Measurements from ENCODE around the gene SNCAIP.
A peak's percentile ranks its signal among the peaks of the same experiment; 100 is the strongest.

Gene SNCAIP

GRCh38 chr5:122430319-122430586 lies 118.2 kb downstream of the SNCAIP start:
- no peak for DNase-seq

- DNase-seq, result peak; percentile 38
Observed at GRCh38 chr5:122431298-122431697, 119.3 kb downstream of the SNCAIP start.

- DNase-seq, result peak; percentile 99
Observed at GRCh38 chr5:122434205-122434970, 122.4 kb downstream of the SNCAIP start.

DNA sequence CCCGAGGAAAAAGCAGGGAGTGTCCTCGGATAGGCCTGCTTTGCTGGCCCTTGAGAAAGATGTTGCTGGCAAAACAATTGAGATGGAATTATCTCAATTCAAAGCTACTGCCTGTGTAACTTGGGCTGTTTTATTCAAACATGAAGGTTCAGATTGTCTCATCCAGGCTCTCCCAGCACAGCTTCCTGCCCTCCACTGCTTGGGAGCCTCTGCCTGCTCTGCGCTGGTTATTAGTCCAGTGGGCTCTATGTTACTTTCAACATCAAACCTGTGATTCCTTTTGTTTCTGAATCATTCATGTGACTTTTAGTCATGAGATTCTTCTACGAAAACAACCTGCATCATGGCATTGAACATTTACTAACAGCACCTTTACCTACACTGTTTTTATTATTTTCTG lies 123.2 kb downstream of the SNCAIP start:
- DNase-seq, result peak; percentile 65

- DNase-seq, result no peak
Observed at GRCh38 chr5:122435761-122436160, 123.7 kb downstream of the SNCAIP start.

DNA sequence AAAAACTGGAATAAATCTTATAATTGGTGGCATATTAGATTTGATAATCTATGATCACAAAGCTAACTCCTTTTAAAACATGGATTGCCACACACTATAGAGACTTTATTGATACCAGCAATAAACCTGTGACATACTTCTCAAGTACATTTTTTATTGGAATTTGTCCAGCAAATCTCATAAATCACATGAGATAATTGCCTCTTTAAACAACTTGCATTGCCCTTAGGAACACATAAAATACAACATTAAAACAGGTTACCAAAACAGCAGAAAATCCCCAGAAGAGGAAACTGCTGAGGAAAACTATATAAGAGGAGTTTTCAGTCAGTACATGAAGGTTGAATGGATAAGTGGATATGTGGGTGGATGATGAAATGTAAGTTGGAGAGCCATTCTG lies 124.6 kb downstream of the SNCAIP start:
- peak; percentile 78 for DNase-seq

DNA sequence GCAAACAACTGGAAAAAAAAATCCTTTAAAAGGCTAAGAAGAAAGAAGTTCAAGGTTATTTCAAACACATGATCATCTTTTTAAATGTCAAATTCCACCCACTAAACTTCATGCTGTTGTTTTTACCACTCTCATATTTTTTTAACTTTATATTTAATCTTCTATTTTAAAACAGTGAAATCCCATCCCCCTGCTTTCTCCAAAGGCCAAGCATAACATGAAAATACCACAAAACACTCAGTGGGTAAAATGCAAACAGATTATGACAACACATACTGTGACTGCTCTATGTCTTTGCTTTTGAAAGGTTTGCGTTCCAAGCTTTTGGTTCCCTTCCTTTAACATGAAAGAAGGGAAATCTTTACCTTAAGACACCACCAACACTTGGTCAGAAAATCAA lies 127.6 kb downstream of the SNCAIP start:
- DNase-seq, result no peak

GRCh38 chr5:122442938-122443337 lies 130.9 kb downstream of the SNCAIP start:
- DNase-seq, result no peak

- DNase-seq, result no peak
Observed at GRCh38 chr5:122444411-122444810, 132.4 kb downstream of the SNCAIP start.

GRCh38 chr5:122445070-122445469 lies 133.0 kb downstream of the SNCAIP start:
- DNase-seq, result no peak

DNA sequence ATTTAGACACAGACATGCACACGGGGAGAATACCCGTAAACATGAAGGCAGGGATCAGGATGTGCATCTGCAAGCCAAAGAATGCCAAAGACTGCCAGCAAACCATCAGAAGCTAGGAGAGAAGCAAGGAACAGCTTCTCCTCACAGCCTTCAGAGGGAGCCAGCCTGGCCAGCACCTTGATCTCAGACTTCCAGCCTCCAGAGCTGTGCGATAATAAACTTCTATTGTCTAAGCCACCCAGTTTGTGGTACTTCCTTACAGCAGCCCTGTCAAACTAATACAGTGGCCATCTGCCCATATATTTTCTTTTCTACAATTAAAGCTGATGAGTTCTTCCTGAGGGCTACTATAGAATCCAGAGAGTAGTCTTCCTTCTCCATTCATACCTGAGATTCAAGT lies 135.0 kb downstream of the SNCAIP start:
- peak; percentile 80 for DNase-seq

DNA sequence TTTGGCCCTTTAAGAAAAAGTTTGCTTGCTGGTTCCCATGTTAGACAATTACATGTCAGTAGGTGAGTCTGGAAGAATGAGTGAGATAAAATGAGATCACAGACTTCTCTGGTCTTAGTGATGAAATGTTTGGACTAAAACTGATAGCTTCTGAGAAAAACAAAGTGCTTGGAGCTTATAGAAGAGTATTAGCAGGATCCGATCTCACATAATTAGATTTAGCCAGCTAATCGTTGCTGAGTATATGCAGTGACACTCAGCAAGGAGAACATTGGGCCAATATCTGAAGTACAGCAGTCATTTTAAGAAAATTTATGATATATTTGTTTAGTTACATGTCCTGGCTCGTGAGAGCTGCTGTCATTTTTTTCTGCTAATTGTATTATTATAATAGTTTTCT lies 135.8 kb downstream of the SNCAIP start:
- peak; percentile 38 for DNase-seq

DNA sequence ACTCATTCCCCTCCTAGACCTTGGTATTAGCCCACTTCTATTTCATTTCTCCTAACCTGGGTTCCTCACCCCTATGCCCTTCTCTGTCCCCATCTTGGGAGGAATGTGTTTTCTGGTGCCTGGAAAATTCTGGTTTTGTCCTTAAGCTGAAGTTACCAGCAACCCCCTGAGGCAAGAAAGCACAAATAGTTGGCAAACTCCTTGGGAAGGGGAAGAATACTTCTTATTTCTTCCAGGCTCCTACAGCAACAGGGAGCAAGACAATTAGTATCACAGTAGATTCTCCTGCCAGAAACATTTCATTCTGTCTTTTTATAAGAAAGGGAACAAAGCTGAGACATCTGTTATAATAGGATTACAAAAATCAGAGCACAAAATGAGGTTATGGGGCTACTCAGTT lies 142.5 kb downstream of the SNCAIP start:
- DNase-seq, result no peak

- DNase-seq, result no peak
Observed at GRCh38 chr5:122455939-122456338, 143.9 kb downstream of the SNCAIP start.

DNA sequence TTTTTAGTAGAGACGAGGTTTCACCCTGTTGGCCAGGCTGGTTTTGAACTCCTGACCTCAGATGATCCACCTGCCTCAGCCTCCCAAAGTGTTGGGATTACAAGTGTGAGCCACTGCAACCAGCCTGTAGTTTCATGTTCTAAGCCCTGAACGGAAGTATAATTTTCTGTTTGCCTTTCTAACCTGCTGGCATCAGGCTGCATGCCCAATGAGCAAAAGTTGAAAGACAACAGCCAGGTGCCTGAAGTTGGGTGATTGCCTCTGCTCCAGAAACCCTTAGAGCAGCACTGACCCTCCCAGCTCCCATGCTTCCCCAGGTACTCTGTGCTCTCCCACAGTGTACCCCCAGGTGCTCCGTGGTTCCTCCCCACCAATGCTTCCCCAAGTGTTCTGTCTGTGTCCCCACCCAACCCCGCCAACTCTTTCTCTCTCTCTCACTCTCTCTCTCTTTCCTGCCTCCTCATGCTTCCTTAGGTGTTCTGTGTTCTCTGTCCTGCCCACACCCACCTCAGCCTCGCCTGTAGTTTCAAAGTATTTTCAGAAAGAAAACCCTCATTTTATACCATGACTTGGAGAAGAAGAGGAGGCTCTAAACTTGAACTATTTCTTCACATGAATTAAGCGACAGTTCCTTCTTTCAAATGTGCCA lies 145.3 kb downstream of the SNCAIP start:
- no peak for DNase-seq

DNA sequence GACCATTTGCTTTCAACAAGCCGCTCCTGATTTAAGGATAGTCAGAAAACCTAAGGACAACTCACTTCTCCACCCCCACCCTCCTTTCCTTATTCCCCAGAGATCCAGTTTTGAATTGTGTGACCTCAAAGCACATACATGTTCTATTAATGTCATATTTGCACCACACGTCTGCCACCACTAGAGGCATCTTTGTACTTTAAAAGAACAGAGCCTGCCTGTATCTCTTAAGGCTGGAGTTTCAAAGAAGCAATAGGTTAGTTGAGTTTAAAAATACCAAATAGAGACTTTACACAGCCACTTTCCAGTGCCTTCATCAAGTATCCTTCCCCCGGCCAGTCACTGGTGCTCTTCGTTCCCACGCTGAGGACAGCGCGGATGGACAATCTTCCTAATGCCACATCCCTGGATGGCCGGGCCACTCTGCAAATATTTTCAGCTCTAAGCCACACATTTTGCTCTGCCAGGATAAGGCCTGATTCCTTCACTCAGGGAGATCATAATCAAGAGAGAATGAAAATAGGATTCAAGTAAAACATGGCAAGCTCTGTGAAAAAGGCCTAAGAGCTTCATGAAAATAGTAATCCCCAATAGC lies 146.3 kb downstream of the SNCAIP start:
- DNase-seq, result peak; percentile 74

GRCh38 chr5:122462486-122462885 lies 150.4 kb downstream of the SNCAIP start:
- DNase-seq, result no peak

- DNase-seq, result no peak
Observed at GRCh38 chr5:122463221-122463620, 151.2 kb downstream of the SNCAIP start.

- DNase-seq, result no peak
Observed at GRCh38 chr5:122464191-122464590, 152.2 kb downstream of the SNCAIP start.

DNA sequence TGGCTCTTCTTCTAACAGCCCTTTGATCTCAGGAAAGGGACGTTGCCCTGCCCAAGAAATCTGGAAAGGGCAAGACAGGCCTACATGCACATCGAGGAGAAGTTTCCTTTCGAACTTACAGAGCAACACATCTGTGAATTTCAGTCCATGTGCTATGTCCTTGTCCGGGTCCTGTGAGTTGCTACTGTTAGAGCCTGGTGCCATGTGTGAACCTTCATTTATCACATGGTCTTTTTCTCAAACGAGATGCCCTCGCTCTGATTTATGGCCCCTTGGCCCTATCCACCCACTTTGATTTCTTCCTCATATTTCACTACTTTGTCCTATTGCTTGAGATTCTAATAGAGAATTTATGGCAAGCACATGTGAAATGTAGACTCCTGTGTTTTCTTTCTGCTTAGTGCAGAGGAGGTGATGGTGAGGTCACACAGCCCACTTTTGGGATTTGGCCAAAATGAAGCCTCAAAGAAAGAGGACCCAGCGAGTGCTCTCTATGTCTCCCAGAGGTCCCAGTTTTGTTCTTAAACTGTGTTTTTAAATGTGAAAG lies 153.1 kb downstream of the SNCAIP start:
- peak; percentile 32 for DNase-seq

DNA sequence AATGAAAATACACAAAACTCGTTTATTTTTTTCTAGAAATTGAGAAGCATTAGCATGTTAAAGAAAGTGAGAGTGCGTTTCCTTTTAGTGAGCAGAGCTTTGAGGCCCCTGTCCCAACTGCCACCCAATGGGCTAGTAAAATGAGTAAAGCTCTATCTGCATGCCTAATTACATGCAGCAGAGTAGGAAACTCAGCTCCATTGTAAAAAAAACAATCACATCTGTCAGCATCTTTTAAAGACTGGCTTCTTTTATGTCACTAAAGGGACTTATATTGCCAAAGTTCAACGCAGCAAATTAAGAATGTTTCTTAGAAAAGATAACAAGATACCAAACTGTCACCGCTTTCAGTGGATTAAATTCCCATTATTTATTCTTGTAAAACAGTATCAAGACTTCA lies 154.0 kb downstream of the SNCAIP start:
- no peak for DNase-seq

DNA sequence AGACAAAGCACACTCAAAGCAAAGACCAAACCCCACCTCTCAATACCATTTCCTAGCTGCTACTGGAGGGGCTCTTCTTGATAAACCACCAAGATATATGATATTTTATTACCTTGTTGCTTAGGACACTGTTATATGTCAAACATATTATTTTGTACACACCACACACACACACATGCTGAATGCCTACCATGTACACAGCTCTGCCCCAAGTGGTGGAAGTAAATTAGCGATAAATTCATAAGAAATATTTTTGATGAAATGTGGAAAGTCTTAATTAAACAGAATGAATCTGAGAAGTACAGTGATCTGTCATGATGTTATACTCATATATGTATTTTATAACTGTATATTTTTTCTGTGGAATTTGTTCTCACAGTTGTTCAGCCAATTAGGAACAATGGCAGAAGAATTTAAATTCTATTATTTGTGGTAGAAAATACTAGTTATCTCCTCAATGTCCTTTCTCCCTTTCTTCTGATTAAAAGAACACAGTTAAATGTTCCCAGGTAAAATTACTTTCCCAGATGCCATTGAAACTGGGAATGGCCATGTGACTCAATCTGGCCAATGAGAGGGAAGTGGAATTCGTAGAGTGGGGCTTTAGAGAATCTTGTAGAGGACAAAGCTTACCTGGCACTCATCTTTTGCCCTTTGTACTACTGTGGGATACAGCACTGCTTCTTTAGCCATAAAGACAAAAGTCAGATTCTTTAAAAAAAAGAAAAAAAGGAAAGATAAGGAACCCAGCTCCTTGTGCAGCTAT lies 156.5 kb downstream of the SNCAIP start:
- peak; percentile 30 for DNase-seq

DNA sequence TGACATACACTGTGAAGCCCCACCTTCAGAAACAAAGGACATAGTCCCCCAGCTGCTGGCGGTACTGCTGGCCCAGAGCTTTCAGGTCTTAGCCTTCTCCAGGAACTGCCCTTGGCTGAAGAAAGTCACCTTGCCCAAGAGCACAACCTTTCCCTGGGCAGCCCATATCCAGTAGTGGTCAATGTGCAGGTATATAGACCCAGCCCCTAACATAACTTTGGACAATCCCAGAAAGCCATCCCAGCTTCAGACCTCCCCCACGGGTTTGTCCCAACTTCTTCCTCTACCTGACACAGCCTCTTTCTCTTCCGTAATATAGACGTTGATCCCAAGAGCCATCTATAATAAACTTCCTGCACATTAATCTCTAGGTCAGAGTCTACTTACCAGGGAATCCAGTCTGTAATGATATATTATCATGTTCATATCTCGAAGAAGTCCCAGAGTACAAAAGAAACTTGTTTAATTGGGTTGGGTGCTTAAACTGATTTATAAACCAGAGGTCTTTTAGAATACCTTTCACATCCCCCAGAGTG lies 157.4 kb downstream of the SNCAIP start:
- no peak for DNase-seq
